ENCODE results near the gene BMP8A.
"Not testable (repeated sequence)": the region's sequence is repeated elsewhere in the genome, so short reads cannot be mapped to it uniquely, and the experiment has no call there.

The BMP8A gene

DNA sequence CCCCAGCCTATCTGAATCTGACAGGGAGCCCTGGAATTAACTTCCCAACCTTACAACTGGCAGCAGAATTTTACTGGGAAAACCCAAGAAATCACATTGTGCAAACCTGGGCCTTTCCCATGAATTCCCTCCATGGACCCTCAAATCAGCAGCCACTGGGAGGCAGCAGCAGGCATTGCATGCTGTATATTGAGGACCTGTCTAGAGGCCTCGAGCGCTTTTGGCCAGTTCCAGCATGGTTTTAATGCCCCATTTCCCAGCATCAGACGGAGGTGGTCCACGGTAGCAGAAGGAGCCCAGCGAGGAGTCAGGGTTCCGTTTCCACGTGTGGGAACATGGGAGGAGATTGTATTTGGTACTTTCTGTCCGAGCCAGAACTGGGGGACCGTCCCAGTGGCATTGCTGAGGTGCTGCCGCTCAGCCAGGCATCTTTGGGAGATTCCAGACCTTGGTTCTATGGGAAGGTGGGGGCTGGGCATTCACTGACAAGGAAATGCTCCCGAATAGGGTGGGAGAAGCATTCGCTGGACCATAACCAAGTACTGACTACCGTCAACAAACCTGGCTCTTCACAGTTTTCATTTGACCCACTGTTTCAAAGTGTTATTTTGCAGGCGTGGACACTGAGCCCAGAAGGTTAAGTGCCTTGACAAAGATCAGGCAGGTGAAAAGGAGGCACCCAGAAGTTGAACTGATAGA, 15.9 kb downstream of the BMP8A start:
- no peak for DNase-seq (ENCODE audit: low spot score)

DNA sequence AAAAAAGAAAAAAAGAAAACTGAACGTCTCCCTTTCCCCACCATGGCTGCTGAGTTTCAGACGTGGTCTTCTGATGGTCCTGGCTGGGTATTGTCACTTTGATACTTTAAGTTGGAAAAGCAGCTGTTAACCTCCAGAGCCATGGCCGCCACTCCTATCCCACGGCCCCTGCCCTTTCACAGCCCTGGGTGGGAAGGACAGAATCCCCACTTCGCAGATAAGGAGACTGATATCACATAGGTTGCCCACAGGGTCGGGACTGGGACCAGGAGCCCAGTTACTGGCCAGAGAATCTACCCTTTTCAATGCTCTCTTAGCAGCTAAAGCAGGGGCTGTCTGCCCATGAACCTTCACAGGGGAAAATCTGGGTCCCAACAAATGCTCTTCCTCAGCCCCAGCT, 16.8 kb downstream of the BMP8A start:
- no peak for DNase-seq (ENCODE audit: low spot score)

GRCh38 chr1:39508857-39509305, 17.4 kb downstream of the BMP8A start:
- DNase-seq (ENCODE audit: low spot score) = no peak

DNA sequence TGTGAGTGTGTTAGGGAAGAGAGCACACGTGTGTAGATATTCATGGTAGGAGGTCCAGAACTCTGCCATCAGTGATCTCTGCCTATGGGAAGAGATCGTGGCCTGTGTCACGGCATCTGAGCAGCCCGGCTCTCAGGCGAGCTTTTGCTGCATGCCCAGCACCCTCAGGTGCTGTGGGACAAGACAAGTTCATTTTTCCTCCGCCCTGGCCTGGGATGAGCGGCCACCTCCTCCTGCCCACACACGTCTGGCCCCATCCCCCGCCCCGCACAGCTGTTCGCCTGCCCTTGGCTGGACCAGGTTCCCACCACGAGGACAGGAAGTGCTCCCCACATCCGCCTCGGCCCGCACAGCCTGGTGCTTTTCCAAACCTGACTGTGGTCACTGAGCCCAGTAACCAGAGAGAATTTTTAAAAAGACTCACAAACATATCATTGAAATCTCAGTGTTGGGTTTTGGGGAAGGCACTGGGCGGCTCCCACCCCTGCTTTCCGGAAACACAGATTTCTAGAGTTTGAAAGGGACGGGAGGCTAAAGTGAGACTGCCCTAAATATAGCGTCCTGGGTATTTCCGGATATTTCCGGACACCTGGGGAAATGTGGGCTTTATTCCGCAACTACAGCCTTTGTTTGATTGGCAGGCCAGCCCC, 18.0 kb downstream of the BMP8A start:
- no peak for DNase-seq (ENCODE audit: low spot score)

- DNase-seq (ENCODE audit: low spot score) = not testable (repeated sequence)
Measured at GRCh38 chr1:39510570-39511186, 19.2 kb downstream of the BMP8A start.

DNA sequence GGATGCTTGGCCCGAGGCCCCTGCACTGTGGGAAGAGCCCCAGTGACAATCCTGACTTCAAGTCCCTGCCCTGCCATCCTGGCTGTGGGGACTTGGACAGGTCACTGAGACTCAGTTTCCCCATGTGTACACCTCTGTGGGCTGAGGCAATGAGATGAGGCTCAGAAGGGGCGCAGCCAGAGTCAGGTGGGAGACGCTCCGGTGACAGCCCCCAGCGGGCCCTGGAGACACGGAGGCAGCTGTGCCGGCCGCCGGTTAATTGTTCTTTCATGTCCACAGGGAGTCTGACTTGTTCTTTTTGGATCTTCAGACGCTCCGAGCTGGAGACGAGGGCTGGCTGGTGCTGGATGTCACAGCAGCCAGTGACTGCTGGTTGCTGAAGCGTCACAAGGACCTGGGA, 20.0 kb downstream of the BMP8A start:
- DNase-seq (ENCODE audit: low spot score) = not testable (repeated sequence)

DNA sequence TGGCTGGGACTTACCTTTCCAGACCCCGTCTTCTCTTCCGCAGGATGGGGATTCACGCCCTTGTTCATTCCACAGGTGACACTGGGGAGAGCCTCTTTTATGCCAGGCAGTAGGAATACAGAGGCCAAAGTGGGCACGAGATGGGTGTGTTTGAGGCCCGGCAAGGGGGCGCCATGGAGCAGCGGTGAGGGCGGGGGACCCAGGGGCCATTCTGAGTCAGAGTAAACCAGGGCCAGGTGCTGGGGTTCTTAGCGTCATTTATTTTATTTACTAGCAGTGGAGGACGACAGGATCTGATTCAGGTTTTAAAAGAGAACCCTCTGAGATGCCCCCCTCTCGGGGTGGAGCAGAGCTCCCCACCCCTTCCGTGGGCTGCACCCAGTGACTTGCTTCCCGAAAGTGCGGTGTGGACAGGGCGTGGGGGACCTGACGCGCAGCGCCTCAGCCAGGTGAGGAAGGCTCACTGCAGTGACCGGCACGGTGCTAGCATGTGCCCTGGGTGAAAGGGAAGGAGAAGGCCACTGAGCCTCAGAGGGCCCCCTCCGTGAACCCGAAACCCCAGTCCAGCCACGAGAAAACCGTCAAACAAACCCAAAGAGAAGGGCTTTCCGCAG, 20.9 kb downstream of the BMP8A start:
- not testable (repeated sequence) for DNase-seq (ENCODE audit: low spot score)

GRCh38 chr1:39514710-39515124, 23.3 kb downstream of the BMP8A start:
- DNase-seq (ENCODE audit: low spot score) = not testable (repeated sequence)

GRCh38 chr1:39515131-39516086, 24.0 kb downstream of the BMP8A start:
- DNase-seq (ENCODE audit: low spot score) = not testable (repeated sequence)

GRCh38 chr1:39516841-39517240, 25.4 kb downstream of the BMP8A start:
- not testable (repeated sequence) for DNase-seq (ENCODE audit: low spot score)

GRCh38 chr1:39517936-39518335, 26.5 kb downstream of the BMP8A start:
- DNase-seq (ENCODE audit: low spot score) = not testable (repeated sequence)

DNA sequence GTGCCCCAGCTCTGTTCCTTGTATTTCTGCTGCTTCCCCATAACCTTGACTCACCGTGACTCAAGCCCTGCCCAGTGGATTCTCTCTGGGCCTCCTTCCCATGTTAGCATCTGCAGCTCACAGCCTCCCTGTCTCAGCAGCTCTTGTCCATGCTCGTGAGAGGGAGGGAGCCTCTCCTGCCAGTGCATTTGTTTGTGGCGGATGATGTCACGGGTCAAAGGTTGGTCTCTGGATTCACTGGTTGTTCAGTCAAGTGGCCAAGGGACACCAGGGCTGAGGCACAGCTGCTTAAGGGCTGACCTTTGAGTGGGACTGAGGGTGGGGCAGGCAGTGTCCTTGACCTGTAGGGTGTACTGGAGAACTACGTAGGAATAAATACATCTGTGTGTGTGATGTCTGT, 27.9 kb downstream of the BMP8A start:
- DNase-seq (ENCODE audit: low spot score) = not testable (repeated sequence)

DNA sequence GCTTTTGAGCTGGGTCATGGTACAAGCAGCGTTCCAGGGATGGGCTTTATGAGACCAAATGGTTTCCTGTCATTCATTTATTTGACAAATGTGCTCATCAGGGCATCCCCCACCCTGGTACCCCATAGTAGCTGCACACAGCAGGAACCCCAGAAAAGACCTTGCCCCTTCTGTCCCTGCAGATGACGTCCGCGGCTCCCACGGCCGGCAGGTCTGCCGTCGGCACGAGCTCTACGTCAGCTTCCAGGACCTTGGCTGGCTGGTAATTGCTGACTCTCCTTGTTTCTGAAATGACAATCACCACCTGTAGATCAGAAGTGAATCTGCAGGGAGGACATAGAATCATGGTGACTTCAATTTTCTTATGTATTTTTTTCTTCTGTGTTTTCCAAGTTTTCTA, 30.8 kb downstream of the BMP8A start:
- DNase-seq (ENCODE audit: low spot score) = not testable (repeated sequence)

DNA sequence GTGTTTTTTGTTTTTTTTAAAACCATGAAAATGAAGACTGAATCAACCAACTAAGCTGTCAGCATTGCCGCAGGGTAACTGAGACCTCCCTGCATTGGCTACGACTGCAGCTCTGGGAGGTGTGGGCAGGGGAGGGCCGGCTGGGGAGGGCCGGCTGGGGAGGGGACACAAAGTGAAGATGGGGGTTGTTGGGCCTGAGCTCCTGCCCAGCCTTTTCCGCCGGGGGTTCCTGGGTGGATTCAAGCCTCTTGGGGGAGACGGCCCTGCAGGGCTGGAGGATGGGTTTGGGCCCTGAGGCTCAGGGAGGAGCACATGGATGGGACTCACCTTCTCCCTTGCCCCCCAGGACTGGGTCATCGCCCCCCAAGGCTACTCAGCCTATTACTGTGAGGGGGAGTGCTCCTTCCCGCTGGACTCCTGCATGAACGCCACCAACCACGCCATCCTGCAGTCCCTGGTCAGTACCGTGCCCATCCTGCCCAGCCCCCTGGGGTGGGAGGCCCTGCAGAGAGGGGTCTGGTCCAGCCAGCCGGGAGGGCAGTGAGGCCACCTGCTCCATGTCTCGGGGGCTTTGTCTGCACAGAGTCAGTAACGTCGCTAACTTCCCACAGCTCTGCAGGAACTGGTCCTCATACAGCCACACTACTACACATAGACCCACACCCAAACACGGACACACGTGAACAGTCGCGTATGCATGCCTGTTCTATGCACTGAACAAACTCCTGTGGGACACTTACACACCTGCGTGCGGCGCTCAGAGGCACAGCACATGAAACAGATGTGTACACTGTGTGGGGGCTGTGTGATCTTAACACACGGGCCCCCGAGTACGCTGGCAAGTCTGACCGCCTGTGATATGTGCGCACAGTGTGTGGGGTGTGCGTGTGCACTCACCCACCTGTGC, 31.5 kb downstream of the BMP8A start:
- DNase-seq (ENCODE audit: low spot score) = no peak

- no peak for DNase-seq (ENCODE audit: low spot score)
Measured at GRCh38 chr1:39524171-39524570, 32.7 kb downstream of the BMP8A start.

- DNase-seq (ENCODE audit: low spot score) = no peak
Measured at GRCh38 chr1:39524591-39525365, 33.3 kb downstream of the BMP8A start.

DNA sequence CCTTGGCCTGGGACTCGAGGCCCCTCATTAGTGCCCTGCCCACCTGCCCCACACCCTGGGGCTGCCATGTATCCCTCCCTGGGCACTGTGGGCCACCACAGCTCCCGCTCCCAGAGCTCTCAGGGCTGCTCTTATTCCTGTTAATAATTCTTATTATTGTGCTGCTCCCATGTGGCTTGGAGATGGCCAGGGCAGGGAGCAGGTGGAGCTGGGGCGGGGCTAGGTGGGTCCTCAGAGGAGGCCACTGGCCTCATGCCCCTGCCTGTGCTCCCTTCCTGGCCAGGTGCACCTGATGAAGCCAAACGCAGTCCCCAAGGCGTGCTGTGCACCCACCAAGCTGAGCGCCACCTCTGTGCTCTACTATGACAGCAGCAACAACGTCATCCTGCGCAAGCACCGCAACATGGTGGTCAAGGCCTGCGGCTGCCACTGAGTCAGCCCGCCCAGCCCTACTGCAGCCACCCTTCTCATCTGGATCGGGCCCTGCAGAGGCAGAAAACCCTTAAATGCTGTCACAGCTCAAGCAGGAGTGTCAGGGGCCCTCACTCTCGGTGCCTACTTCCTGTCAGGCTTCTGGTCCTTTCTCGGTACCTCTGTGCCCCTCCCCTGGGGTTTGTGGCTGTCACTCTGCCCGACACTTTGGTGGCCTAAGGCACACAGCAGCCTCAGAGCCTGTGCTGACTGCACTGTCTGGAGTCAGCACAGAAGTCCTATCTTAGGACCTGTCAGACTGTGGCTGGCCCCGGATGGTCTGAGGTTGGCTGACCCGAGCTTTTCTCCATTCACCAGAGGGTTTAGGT, 34.1 kb downstream of the BMP8A start:
- no peak for DNase-seq (ENCODE audit: low spot score)

DNA sequence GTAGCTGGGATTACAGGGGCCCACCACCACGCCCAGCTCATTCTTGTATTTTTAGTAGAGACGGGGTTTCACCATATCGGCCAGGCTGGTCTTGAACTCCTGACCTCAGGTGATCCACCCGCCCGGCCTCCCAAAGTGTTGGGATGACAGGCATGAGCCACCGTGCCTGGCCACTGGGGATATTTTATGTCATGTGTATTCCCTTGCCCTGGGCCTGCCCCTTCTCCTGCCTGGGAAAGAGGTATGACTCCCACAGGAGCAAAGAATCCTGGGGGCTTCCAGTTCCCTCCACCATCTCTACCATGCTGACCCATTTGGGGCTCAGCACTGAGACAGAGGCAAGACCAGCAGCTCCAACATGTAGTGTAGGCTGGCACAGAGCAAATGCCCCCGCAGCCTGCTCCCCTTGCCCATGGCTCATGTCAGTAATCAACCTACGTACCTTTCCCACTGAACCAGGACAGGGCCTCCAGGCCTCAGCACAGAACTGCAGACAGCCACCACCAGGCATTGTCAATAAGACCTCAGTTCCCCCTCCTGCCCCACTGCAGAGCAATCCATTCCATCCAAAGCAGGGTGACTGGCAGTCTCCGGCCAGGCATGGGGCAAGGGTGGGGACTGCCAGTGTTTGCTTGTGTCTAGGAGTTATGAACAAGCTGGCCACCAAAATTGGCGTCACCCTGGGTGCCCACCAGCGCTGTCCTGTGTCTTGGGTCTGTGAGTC, 35.2 kb downstream of the BMP8A start:
- no peak for DNase-seq (ENCODE audit: low spot score)
